Measurements from ENCODE around the gene SULT2B1. TPM values are rescaled to one million over a fixed set of nuclear protein-coding genes. Genes with fewer than 3 reads are reported as not detected.
A peak's percentile ranks its signal among the peaks of the same experiment; 100 is the strongest.

The SULT2B1 gene
- total and polyA plus RNA-seq, 2 experiments from 2014 or later, result 0.20 TPM; not detected in 1

DNA sequence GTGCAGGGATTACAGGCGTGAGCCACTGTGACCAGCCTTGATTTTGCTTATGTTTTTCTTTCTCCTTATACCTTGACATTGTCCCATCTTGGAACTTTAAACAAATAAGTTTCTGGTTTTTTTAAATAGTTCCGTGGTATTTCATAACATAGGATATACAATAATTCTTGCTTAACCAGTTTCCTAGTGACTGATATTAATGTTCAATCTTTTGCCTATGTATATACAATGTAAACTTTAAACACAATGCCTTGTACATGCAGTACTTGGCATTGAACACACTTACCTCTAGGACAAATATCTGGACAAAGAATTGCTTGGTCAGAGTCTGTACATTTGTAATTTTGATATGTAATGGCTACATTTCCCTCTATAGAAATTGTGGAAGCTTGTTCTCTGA is 30.2 kb downstream of the SULT2B1 start:
- Histone ChIP-seq H3K27me3 (no peaks in the 10 kb centered on the region), H3K4me3 (no peak overlapping the region), H3K9me3 (ENCODE audit: low read depth) (no peaks in the 10 kb centered on the region), H3K4me1 (ENCODE audit: low read depth) (no peaks in the 10 kb centered on the region), H3K27ac (no peak overlapping the region), H3K36me3 (no peaks in the 10 kb centered on the region)
- DNase-seq (ENCODE audit: low read depth in 1 of 2, low spot score in 1 of 2), result no peak
- TF ChIP-seq, protein P1, sequence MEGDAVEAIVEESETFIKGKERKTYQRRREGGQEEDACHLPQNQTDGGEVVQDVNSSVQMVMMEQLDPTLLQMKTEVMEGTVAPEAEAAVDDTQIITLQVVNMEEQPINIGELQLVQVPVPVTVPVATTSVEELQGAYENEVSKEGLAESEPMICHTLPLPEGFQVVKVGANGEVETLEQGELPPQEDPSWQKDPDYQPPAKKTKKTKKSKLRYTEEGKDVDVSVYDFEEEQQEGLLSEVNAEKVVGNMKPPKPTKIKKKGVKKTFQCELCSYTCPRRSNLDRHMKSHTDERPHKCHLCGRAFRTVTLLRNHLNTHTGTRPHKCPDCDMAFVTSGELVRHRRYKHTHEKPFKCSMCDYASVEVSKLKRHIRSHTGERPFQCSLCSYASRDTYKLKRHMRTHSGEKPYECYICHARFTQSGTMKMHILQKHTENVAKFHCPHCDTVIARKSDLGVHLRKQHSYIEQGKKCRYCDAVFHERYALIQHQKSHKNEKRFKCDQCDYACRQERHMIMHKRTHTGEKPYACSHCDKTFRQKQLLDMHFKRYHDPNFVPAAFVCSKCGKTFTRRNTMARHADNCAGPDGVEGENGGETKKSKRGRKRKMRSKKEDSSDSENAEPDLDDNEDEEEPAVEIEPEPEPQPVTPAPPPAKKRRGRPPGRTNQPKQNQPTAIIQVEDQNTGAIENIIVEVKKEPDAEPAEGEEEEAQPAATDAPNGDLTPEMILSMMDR (IDR thresholded peaks at IDR 0.05; ENCODE audit: low read depth, low read length), result no peak

GRCh38 chr19:48587387-48587786 is 35.4 kb downstream of the SULT2B1 start:
- no peaks in the 10 kb centered on the region for H3K27me3 ChIP-seq
- TF ChIP-seq, protein P1 (IDR thresholded peaks at IDR 0.05; ENCODE audit: low read depth, low read length), result no peak
- H3K9me3 ChIP-seq (ENCODE audit: low read depth), result no peaks in the 10 kb centered on the region
- no peak overlapping the region for H3K4me3 ChIP-seq
- DNase-seq (ENCODE audit: low read depth in 1 of 2, low spot score in 1 of 2), result no peak
- H3K27ac ChIP-seq, result no peak overlapping the region
- H3K36me3 ChIP-seq, result no peaks in the 10 kb centered on the region
- H3K4me1 ChIP-seq (ENCODE audit: low read depth), result no peaks in the 10 kb centered on the region

- Histone ChIP-seq H3K9me3 (ENCODE audit: low read depth) (no peaks in the 10 kb centered on the region), H3K4me1 (ENCODE audit: low read depth) (no peaks in the 10 kb centered on the region), H3K4me3 (peak overlapping the region; percentile 19), H3K27me3 (no peaks in the 10 kb centered on the region), H3K36me3 (no peaks in the 10 kb centered on the region), H3K27ac (no peak overlapping the region)
- TF ChIP-seq, protein P1 (IDR thresholded peaks at IDR 0.05; ENCODE audit: low read depth, low read length), result peak; percentile 95
- DNase-seq (ENCODE audit: low read depth in 1 of 2, low spot score in 1 of 2), result peak; percentile 88 to 93
Measured at GRCh38 chr19:48588670-48589401, 36.9 kb downstream of the SULT2B1 start.

DNA sequence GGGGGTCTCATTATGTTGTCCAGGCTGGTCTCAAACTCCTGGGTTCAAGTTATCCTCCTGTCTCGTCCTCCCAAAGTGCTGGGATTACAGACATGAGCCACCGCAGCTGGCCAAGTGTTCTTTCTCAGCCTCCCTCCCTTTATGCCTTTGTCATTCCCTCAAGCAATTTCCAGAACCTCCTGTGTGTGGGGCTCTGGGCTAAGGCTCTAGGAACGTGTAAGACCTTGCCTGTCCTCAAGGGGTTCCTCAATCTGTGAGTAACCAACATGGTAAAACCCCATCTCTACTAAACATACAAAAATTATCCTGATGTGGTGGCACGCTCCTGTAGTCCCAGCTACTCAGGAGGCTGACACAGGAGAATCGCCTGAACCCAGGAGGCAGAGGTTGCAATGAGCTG is 39.0 kb downstream of the SULT2B1 start:
- Histone ChIP-seq H3K27ac (no peak overlapping the region), H3K4me1 (ENCODE audit: low read depth) (no peaks in the 10 kb centered on the region), H3K4me3 (no peak overlapping the region), H3K9me3 (ENCODE audit: low read depth) (no peaks in the 10 kb centered on the region), H3K36me3 (no peaks in the 10 kb centered on the region), H3K27me3 (no peaks in the 10 kb centered on the region)
- DNase-seq (ENCODE audit: low read depth in 1 of 2, low spot score in 1 of 2), result peak in 1 of 2 donors; percentile 30
- TF ChIP-seq, protein P1 (IDR thresholded peaks at IDR 0.05; ENCODE audit: low read depth, low read length), result peak; percentile 16

DNA sequence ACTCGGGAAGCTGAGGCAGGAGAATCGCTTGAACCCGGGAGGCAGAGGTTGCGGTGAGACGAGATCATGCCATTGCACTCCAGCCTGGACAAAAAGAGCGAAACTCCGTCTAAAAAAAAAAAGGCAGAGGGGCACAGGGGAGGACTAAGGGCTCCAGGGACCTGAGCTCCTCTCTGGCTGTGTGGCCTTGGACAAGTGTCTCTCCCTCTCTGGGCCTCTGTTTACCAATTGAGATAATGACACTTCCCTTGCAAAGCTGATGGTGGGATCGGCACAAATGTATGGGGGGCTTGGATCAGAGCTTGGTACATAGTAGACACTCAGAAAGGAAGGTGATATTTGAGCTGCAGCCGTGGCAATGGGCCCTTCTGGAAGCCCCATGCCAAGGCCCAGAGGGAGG is 43.2 kb downstream of the SULT2B1 start:
- H3K4me3 ChIP-seq, result no peak overlapping the region
- no peak overlapping the region for H3K27ac ChIP-seq
- H3K9me3 ChIP-seq (ENCODE audit: low read depth), result no peaks in the 10 kb centered on the region
- no peaks in the 10 kb centered on the region for H3K4me1 ChIP-seq (ENCODE audit: low read depth)
- no peaks in the 10 kb centered on the region for H3K27me3 ChIP-seq
- H3K36me3 ChIP-seq, result no peaks in the 10 kb centered on the region
- TF ChIP-seq, protein P1 (IDR thresholded peaks at IDR 0.05; ENCODE audit: low read depth, low read length), result no peak
- DNase-seq (ENCODE audit: low read depth in 1 of 2, low spot score in 1 of 2), result no peak
